ENCODE data around the gene CDK10.

CDK10 gene

GRCh38 chr16:89744813-89745212, 58.3 kb downstream of the CDK10 start:
- no peak for DNase-seq (ENCODE audit: low read depth)
- no peak overlapping the region for H3K4me3 ChIP-seq (ENCODE audit: low read depth, low read length)
- TF ChIP-seq CTCF (IDR thresholded peaks at IDR 0.05; ENCODE audit: low read depth, low read length, missing control alignments): no peak

All from GM12864 (cell line).